Left renal pelvis (tissue), 4 donors: Measurements from ENCODE around the gene NOD1. TPM values are rescaled to one million over a fixed set of nuclear protein-coding genes. Genes with fewer than 3 reads are reported as not detected.

ENCODE experiments used
- DNase-seq, 4 donors: peaks; one replicate each; pipeline ENCODE4 v3.0.0-alpha.2; 2013; ENCODE audit warnings: low read depth in 4 of 4, low spot score in 3 of 4
- polyA plus RNA-seq, 4 donors: library from polyadenylated mRNA; unstranded; fragments of 120-200 nt; gene quantifications; one replicate each; pipeline ENCODE4 v1.2.1, GENCODE V29; 2013; ENCODE audit not compliant: insufficient read length in 4 of 4

The NOD1 gene
- polyA plus RNA-seq, 4 donors: 7.3 to 13.0 (median 10.1) TPM

- DNase-seq: no peak
Measured at GRCh38 chr7:30380294-30380693, 98.3 kb downstream of the NOD1 start.

DNA sequence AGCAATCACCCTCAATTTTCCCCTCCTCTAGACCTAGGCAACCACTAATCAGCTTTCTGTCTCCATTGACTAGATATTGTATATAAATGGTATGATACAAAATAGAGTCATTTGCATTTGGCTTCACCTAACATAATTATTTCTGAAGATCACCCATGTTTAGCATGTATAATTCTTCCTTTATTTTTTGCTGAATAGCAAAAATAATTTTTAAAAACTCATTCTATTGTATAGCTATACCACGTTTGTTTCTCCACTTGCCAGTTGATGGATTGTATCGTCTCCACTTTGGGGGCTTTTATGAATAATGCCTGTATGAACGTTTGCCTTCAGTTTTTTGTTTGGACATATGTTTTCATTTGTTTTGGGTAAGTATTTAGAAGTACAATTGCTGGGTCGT lies 98.8 kb downstream of the NOD1 start:
- DNase-seq: no peak

- DNase-seq: no peak
Measured at GRCh38 chr7:30379131-30379530, 99.5 kb downstream of the NOD1 start.

GRCh38 chr7:30378275-30378674 lies 100.3 kb downstream of the NOD1 start:
- no peak for DNase-seq

Other genes with a start within 250 kb of the NOD1 start
- 10 to 100 TPM; 10.7 to 23.0 (median 16.9) TPM for gene ZNRF2, start 194.2 kb downstream of the NOD1 start, polyA plus RNA-seq
- gene GGCT, start 26.0 kb upstream of the NOD1 start, polyA plus RNA-seq: 10 to 100 TPM; 40.8 to 88.1 (median 72.6) TPM
- 100 to 1,000 TPM in 1 of 4 donors, 10 to 100 TPM in 3; 79.8 to 101 (median 88.6) TPM for gene GARS1, start 116.1 kb upstream of the NOD1 start, polyA plus RNA-seq
- gene CRHR2, start 203.7 kb upstream of the NOD1 start, polyA plus RNA-seq: under 1 TPM in 3 of 4 donors, not detected in 1; 0.10 to 0.13 (median 0.12) TPM